Neural cell (in vitro differentiated cells): Measurements from ENCODE around the gene C1QB. TPM values are rescaled to one million over a fixed set of nuclear protein-coding genes. Genes with fewer than 3 reads are reported as not detected.

Source experiments
- H2AFZ ChIP-seq: fragments of 200-600, 300-800 bp; sonication (generic), shearing (Covaris generic); 2 replicates; pipeline ENCODE4 v1.6.0; 2014; ENCODE audit warnings: low read depth, mild to moderate bottlenecking, antibody characterized with exemption, low read length, moderate library complexity
- H3F3A ChIP-seq: fragments of 200-600 bp; shearing (Covaris generic); 2 replicates; pipeline ENCODE4 v1.6.1; 2016; ENCODE audit warnings: mild to moderate bottlenecking, moderate library complexity, mixed read lengths, antibody characterized with exemption, low read length; ENCODE audit not compliant: insufficient read depth, poor library complexity, severe bottlenecking
- H3K27ac ChIP-seq: fragments of 200-600, 300-800 bp; sonication (generic), shearing (Covaris generic); 2 replicates; pipeline ENCODE4 v1.5.1; 2014; ENCODE audit warnings: mild to moderate bottlenecking, low read length, moderate library complexity
- H3K27me3 ChIP-seq: fragments of 300-800, 200-600 bp; sonication (generic), shearing (Covaris generic); 2 replicates; pipeline ENCODE4 v1.6.0; 2014; ENCODE audit warnings: mild to moderate bottlenecking, low read depth, low read length, moderate library complexity; ENCODE audit not compliant: insufficient read depth
- H3K36me3 ChIP-seq: fragments of 300-800, 200-600 bp; sonication (generic), shearing (Covaris generic); 2 replicates; pipeline ENCODE4 v1.5.1; 2014; ENCODE audit warnings: mild to moderate bottlenecking, antibody characterized with exemption, low read length, moderate library complexity; ENCODE audit not compliant: insufficient read depth
- H3K4me2 ChIP-seq: fragments of 300-800, 200-600 bp; sonication (generic), shearing (Covaris generic); 2 replicates; pipeline ENCODE4 v1.6.0; 2014; ENCODE audit warnings: mild to moderate bottlenecking, low read length
- H3K4me3 ChIP-seq: fragments of 300-800, 200-600 bp; sonication (generic), shearing (Covaris generic); 2 replicates; pipeline ENCODE4 v1.5.1; 2014; ENCODE audit warnings: mild to moderate bottlenecking, low read length, moderate library complexity
- H3K79me2 ChIP-seq: fragments of 200-600 bp; shearing (Covaris generic); replicated peaks from 2 replicates; pipeline ENCODE4 v1.6.0; 2014; ENCODE audit warnings: mild to moderate bottlenecking, low read length, moderate library complexity; ENCODE audit not compliant: insufficient read depth
- H3K9ac ChIP-seq: fragments of 300-800, 200-600 bp; sonication (generic), shearing (Covaris generic); 2 replicates; pipeline ENCODE4 v1.6.1; 2016; ENCODE audit warnings: mild to moderate bottlenecking, low read length, mixed read lengths
- H3K9me2 ChIP-seq: fragments of 200-600 bp; shearing (Covaris generic); 2 replicates; pipeline ENCODE4 v1.6.1; 2016; ENCODE audit warnings: mild to moderate bottlenecking, low read length, mixed read lengths; ENCODE audit not compliant: insufficient read depth
- H3K9me3 ChIP-seq: fragments of 200-600, 300-800 bp; sonication (generic), shearing (Covaris generic); 2 replicates; pipeline ENCODE4 v1.6.1; 2016; ENCODE audit warnings: mild to moderate bottlenecking, mixed run types, low read length, moderate library complexity, mixed read lengths
- H4K20me1 ChIP-seq: fragments of 200-600 bp; shearing (Covaris generic); 2 replicates; pipeline ENCODE4 v1.6.1; 2016; ENCODE audit warnings: mild to moderate bottlenecking, mixed run types; ENCODE audit not compliant: insufficient read depth
- CTCF ChIP-seq: fragments of 450-650 bp; IDR thresholded peaks from 2 replicates; pipeline ENCODE4 v1.5.1; 2014; ENCODE audit warnings: antibody characterized with exemption, mild to moderate bottlenecking, moderate library complexity; ENCODE audit not compliant: poor library complexity, severe bottlenecking
- EP300 ChIP-seq: fragments of 450-650 bp; conservative IDR thresholded peaks from 2 replicates; pipeline ENCODE4 v1.6.1; 2014; ENCODE audit warnings: antibody characterized with exemption, mild to moderate bottlenecking, moderate library complexity; ENCODE audit not compliant: poor library complexity, severe bottlenecking
- EZH2 ChIP-seq: fragments of 200-600, 300-800 bp; shearing (Covaris generic), sonication (generic); IDR thresholded peaks from 2 replicates; pipeline ENCODE4 v1.6.1; 2014; ENCODE audit warnings: antibody characterized with exemption, low read length, borderline replicate concordance, mild to moderate bottlenecking; ENCODE audit not compliant: insufficient read depth, poor library complexity, severe bottlenecking
- MXI1 ChIP-seq: fragments of 450-650 bp; conservative IDR thresholded peaks from 2 replicates; pipeline ENCODE4 v1.6.1; 2014; ENCODE audit warnings: antibody characterized with exemption, mild to moderate bottlenecking; ENCODE audit not compliant: poor library complexity, severe bottlenecking
- POLR2AphosphoS5 ChIP-seq: IDR thresholded peaks from 2 replicates; pipeline ENCODE4 v1.6.1; 2012
- RAD21 ChIP-seq: fragments of 450-650 bp; conservative IDR thresholded peaks from 2 replicates; pipeline ENCODE4 v1.6.1; 2014; ENCODE audit warnings: antibody characterized with exemption, mild to moderate bottlenecking, moderate library complexity
- SMC3 ChIP-seq: fragments of 450-650 bp; conservative IDR thresholded peaks from 2 replicates; pipeline ENCODE4 v1.6.1; 2014; ENCODE audit warnings: antibody characterized with exemption, mild to moderate bottlenecking, moderate library complexity; ENCODE audit not compliant: poor library complexity
- TAF1 ChIP-seq: IDR thresholded peaks from 2 replicates; pipeline ENCODE4 v1.6.1; 2012; ENCODE audit warnings: low read depth
- polyA plus RNA-seq: library from polyadenylated mRNA; depleted of rRNA; stranded (reverse); fragments of >200 nt; gene quantifications from 2 replicates; pipeline ENCODE4 v1.2.3, GENCODE V29; 2014
- TF ChIP-seq, protein P1 (sequence below): IDR thresholded peaks from 2 replicates; pipeline ENCODE4 v1.6.1; 2012; ENCODE audit warnings: borderline replicate concordance

C1QB gene
- polyA plus RNA-seq, 1 donor from 2014 or later, result not detected

GRCh38 chr1:22685591-22686059, 32.6 kb downstream of the C1QB start:
- Histone ChIP-seq H3K27me3 (no peaks in the 10 kb centered on the region), H3K79me2 (no peaks in the 10 kb centered on the region), H4K20me1 (no peaks in the 10 kb centered on the region), H3K36me3 (no peaks in the 10 kb centered on the region), H3K4me3 (no peak overlapping the region), H3K27ac (no peak overlapping the region), H3K9me2 (no peaks in the 10 kb centered on the region), H3K4me2 (no peak overlapping the region), H3F3A (no peaks in the 10 kb centered on the region), H3K9me3 (no peaks in the 10 kb centered on the region), H3K9ac (no peak overlapping the region), H2AFZ (no peak overlapping the region)
- TF ChIP-seq SMC3 (no peak), CTCF (no peak), EP300 (no peak), POLR2AphosphoS5 (no peak), RAD21 (no peak), TAF1 (no peak), MXI1 (no peak), EZH2 (no peak)
- TF ChIP-seq, protein P1, sequence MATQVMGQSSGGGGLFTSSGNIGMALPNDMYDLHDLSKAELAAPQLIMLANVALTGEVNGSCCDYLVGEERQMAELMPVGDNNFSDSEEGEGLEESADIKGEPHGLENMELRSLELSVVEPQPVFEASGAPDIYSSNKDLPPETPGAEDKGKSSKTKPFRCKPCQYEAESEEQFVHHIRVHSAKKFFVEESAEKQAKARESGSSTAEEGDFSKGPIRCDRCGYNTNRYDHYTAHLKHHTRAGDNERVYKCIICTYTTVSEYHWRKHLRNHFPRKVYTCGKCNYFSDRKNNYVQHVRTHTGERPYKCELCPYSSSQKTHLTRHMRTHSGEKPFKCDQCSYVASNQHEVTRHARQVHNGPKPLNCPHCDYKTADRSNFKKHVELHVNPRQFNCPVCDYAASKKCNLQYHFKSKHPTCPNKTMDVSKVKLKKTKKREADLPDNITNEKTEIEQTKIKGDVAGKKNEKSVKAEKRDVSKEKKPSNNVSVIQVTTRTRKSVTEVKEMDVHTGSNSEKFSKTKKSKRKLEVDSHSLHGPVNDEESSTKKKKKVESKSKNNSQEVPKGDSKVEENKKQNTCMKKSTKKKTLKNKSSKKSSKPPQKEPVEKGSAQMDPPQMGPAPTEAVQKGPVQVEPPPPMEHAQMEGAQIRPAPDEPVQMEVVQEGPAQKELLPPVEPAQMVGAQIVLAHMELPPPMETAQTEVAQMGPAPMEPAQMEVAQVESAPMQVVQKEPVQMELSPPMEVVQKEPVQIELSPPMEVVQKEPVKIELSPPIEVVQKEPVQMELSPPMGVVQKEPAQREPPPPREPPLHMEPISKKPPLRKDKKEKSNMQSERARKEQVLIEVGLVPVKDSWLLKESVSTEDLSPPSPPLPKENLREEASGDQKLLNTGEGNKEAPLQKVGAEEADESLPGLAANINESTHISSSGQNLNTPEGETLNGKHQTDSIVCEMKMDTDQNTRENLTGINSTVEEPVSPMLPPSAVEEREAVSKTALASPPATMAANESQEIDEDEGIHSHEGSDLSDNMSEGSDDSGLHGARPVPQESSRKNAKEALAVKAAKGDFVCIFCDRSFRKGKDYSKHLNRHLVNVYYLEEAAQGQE, result no peak

DNA sequence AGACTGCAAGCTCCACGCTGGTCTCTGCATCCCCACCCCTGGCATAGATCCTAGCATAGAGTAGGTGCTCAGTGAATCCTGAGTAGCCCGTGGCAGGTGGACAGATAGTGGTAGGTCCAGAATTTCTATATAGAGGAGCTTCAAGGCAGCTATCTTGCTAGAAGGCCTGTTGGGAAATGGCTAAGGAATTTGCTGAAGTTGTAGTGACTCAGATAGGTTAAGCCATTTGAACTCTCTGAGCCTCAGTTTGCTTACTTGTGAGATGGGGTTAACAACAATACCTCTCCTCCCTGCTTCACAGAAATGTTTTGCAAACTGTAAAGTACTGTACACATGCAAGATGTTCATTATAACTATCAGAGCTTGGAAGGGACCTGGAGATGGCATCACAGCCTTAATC, 34.2 kb downstream of the C1QB start:
- no peaks in the 10 kb centered on the region for H3K27me3 ChIP-seq
- H3K79me2 ChIP-seq, result no peaks in the 10 kb centered on the region
- H3K27ac ChIP-seq, result no peak overlapping the region
- H2AFZ ChIP-seq, result no peak overlapping the region
- no peak overlapping the region for H3K4me2 ChIP-seq
- no peaks in the 10 kb centered on the region for H3F3A ChIP-seq
- no peak overlapping the region for H3K4me3 ChIP-seq
- no peaks in the 10 kb centered on the region for H3K36me3 ChIP-seq
- H3K9ac ChIP-seq, result no peak overlapping the region
- H3K9me3 ChIP-seq, result no peaks in the 10 kb centered on the region
- H4K20me1 ChIP-seq, result no peaks in the 10 kb centered on the region
- TF ChIP-seq, protein P1, result no peak
- TF ChIP-seq MXI1, result no peak
- no peak for TF ChIP-seq SMC3
- no peak for TF ChIP-seq RAD21
- no peak for TF ChIP-seq TAF1
- TF ChIP-seq EZH2, result no peak
- TF ChIP-seq POLR2AphosphoS5, result no peak
- TF ChIP-seq CTCF, result no peak
- TF ChIP-seq EP300, result no peak
- H3K9me2 ChIP-seq, result no peaks in the 10 kb centered on the region
